Large intestine (tissue), 3 donors: ENCODE measurements around the gene EPHB3. TPM values are rescaled to one million over a fixed set of nuclear protein-coding genes. Genes with fewer than 3 reads are reported as not detected.

Source experiments
- DNase-seq, 2 donors: peaks; one replicate each; pipeline versions ENCODE4 v3.0.0 to v3.0.0-alpha.2; 2013
- H3K27ac ChIP-seq: one replicate; pipeline ENCODE4 v1.5.1; 2013; ENCODE audit warnings: low read length
- H3K27me3 ChIP-seq: 2 replicates; pipeline ENCODE4 v1.6.1; 2013; ENCODE audit warnings: low read length; ENCODE audit not compliant: control insufficient read depth, insufficient read depth
- H3K36me3 ChIP-seq: 2 replicates; pipeline ENCODE4 v1.6.1; 2013; ENCODE audit warnings: low read length; ENCODE audit not compliant: control insufficient read depth, insufficient read depth
- H3K4me1 ChIP-seq: one replicate; pipeline ENCODE4 v1.6.1; 2013; ENCODE audit warnings: low read length; ENCODE audit not compliant: control insufficient read depth, insufficient read depth
- H3K4me3 ChIP-seq: one replicate; pipeline ENCODE4 v1.5.1; 2013; ENCODE audit warnings: low read length
- H3K9me3 ChIP-seq: one replicate; pipeline ENCODE4 v1.6.1; 2013; ENCODE audit warnings: mild to moderate bottlenecking, low read depth, low read length, moderate library complexity; ENCODE audit not compliant: control insufficient read depth
- WGBS: methylation state at CpG from one replicate; pipeline ENCODE4 v1.1.5; 2013; ENCODE audit warnings: low lambda C conversion rate; ENCODE audit not compliant: insufficient coverage; 5-methylcytosine and 5-hydroxymethylcytosine counted together
- polyA plus RNA-seq: library from polyadenylated mRNA; unstranded; fragments of 120-200 nt; gene quantifications from one replicate; pipeline ENCODE4 v1.2.1, GENCODE V29; 2013

EPHB3 gene
- polyA plus RNA-seq, 1 donor: 9.3 TPM

DNA sequence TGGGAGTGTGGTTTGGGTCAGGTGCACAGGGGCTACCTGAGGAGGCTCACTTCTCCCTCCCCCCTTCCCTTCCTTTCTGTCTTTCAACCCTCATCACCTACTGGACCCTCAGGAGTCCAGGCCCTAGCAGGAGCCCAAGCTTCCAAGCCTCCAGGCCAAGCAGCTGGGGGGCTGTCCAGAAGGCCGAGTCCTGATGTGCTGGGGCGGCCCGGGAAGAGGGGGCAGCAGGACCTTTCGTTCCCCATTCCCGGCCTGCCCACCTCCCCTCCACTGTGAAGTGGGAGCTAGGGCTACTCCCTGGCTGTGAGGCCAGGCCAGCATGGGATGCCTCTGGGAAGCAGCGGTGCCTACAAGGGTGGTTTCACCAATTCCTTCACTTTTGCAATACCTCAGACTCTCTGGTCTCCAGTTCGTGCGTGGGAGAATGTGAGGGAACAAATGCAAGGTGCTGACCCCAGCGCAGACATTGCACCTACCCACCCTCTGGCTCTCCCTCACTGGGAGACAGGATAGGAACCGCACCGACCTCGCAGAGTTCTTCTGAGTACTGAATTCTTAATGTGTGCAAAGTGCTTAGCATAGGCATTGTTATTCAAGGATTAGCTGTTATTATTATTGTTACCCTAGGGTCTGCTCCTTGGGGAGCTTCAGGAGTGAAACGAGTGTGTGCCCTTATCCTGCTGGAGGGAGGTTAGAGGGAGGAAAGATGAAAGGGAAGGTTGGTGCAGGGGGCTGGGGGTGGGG, 2.5 kb downstream of the EPHB3 start:
- Histone ChIP-seq H3K9me3 (no peaks in the 10 kb centered on the region), H3K4me3 (peak overlapping the region; percentile 61), H3K36me3 (no peaks in the 10 kb centered on the region), H3K27me3 (peaks cover 4% of the 10 kb centered on the region), H3K4me1 (peaks cover 55% of the 10 kb centered on the region), H3K27ac (no peak overlapping the region)
- no peak for DNase-seq
- WGBS: no CpG with 5 or more reads among the region's 13 CpGs

DNA sequence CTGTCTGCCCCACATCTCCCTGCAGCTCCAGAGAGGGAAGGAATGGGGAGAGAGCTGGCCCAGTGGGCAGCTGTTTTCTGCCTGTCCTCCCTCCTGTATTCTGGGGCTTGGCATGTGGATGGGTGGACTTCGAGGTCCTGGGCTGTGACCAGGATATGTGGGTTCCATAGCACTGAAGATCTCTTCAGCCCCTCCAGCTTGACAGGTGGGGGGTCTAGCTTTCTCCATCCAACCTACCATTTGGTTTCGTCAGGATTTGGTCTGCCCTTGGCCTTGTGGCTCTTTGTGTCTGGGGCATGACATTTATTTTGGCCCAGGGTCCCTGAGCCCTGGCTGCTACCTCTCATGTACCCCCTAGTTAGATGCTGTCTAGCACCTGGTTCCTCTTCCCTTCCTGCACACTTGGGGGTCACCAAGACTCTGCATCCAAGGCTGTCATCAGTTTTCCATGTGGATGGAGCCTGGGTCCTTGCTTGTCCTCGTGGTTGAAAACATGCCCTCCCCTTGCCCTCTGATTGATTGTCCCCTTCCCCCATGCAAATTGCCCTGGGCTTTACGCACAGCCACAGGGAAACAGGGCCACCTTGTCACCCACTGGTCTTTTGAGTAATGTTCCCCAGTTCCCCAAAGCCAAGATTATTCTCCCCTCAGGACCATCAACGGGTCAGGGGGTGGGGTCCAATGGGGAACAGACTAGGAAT, 3.2 kb downstream of the EPHB3 start:
- no peaks in the 10 kb centered on the region for H3K36me3 ChIP-seq
- H3K4me3 ChIP-seq: no peak overlapping the region
- H3K4me1 ChIP-seq: peaks cover 55% of the 10 kb centered on the region
- no CpG with 5 or more reads among the region's 5 CpGs for WGBS
- peaks cover 6% of the 10 kb centered on the region for H3K27me3 ChIP-seq
- H3K27ac ChIP-seq: no peak overlapping the region
- DNase-seq: no peak
- H3K9me3 ChIP-seq: no peaks in the 10 kb centered on the region

DNA sequence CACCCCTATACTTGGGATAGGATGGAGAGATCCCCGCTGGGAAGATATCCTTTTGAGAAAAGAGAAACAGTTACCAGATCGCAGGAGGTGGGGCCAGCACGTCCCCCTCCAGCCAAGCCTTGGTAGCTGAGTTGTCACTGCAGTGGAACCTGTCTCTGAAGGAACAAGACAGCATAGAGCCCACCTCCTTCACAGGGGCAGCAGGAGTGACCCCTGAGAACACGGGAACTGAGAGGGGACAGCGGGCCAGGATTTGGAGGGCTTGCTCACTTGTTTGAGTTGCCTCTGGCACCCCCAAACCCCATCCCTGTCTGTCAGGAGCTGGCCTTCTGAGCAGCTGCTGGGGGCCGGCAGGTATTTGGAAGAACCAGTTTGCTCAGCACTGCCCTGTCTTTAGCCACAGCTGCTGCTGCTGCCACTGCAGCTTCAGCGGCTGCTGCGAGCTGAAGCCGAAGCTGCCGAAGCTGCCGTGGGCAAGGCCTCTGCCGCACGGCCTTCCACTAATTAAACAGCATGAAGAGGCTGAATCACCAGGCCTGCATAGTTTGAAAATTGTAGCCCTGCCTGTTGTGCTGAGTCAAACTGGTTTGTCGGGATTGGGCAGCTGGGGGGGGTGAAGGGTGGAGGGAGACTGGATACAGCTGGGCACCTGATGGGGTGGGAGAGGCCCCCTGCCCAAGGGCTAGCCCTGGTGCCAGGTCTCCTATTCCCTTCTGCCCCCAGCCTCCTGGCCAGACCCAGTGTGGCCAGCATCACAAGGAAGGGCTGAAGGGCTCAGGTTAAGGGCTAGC, 4.0 kb downstream of the EPHB3 start:
- DNase-seq: peak in 1 of 2 donors; percentile 63
- peaks cover 49% of the 10 kb centered on the region for H3K4me1 ChIP-seq
- 90% methylated on average over 2 of the region's 14 CpGs for WGBS
- H3K9me3 ChIP-seq: no peaks in the 10 kb centered on the region
- peaks cover 9% of the 10 kb centered on the region for H3K27me3 ChIP-seq
- no peaks in the 10 kb centered on the region for H3K36me3 ChIP-seq
- peak overlapping the region; percentile 1 for H3K27ac ChIP-seq
- no peak overlapping the region for H3K4me3 ChIP-seq

DNA sequence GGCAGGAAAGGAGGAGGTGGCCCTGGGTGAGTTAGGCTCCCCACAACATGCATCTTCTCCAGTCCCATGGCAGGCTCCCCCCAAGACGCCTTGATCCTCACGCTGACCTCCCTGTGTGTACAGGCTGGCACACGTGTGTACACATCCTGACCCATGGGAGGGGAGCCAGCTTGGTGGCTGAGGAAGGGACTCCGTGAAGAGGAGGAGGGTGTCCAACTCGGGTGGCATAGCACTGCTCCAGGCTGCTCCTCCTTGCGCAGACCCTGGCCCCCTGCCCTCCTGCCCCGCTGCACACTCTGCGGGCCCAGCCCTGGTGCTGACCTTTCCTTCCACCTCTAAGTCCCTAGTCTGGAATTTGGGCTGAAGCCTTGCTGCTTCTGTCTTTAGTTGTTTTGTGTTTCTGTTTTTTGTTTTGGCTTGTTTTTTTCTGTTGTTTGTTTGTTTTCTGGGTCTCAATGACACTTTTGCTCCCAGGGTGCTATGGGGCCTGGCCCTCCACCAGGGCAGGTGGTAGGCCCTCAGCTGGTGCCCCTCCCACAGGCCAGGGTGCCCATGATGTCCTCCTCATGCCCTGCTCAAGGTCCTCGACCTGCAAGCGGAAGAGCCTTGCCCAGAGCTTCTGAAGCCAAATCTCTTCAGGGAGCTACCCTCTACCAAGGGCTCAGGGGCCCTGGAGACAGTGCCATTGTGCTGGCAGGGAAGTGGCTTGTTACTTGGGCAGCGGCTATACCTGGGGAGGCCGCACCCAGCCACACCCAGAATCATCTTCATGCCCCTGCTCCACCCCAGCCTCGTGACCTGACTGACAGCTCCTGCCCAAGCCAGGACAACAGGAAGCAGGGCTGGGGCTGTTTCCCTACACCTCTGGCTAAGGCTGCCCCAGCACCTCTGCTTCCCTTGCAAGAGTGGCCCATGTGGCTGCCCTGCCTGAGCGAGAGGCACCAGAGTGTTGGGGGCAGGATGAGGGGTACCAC, 5.1 kb downstream of the EPHB3 start:
- Histone ChIP-seq H3K27ac (no peak overlapping the region), H3K36me3 (peaks cover 5% of the 10 kb centered on the region), H3K4me1 (peaks cover 43% of the 10 kb centered on the region), H3K9me3 (no peaks in the 10 kb centered on the region), H3K27me3 (peaks cover 9% of the 10 kb centered on the region), H3K4me3 (no peak overlapping the region)
- no peak for DNase-seq
- no CpG with 5 or more reads among the region's 14 CpGs for WGBS

DNA sequence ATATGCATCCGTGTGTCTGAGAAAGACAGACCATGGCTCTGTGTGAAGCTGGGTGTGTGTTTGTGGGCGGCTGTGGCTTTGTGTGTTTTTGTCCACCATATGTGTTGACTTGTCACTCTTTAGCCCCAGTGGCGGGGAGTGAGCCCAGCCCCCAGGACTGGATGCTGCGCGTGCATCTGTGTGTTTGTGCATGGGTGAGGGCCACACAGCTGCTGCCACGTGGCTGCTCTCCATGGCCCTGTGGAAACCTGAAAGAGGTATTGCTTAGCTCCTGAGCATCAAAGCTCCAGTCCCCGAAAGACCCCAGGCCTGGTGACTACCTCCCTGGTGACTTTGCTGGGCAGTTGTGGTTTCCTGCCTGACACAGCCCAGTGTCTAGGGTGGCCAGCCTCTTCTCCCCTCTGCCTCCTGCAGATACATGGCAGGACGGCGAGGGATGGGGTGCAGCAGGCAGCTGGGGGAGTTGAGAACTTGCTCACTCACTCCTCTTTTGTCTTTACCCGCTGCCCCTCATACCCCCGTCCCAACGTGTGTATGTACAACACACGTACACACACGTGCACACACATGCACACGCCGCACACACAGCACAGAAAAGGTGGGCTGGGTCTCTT, 6.5 kb downstream of the EPHB3 start:
- H3K4me1 ChIP-seq: peaks cover 43% of the 10 kb centered on the region
- whole genome bisulfite sequencing: no CpG with 5 or more reads among the region's 16 CpGs
- peaks cover 9% of the 10 kb centered on the region for H3K27me3 ChIP-seq
- peaks cover 18% of the 10 kb centered on the region for H3K36me3 ChIP-seq
- H3K4me3 ChIP-seq: peak overlapping the region; percentile 41
- H3K27ac ChIP-seq: peak overlapping the region; percentile 57
- DNase-seq: no peak
- no peaks in the 10 kb centered on the region for H3K9me3 ChIP-seq

DNA sequence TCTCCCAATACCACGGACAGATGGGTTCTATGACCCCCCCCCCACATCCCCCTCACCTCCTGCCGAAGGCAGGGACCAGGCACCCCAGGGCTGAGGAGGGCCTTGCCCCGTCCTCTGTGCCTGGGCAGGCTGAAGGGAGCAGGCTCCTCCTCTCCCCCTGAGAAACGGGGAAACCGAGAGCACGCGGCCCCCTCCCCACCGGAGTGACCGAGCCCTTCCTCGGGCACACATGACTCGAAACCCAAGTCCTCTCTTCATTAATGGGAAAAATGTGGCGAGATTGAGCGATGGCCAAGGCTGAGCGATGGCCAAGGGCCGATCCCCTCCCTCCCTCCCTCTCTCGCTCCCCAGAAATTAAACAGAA, 7.0 kb downstream of the EPHB3 start:
- Histone ChIP-seq H3K36me3 (peaks cover 21% of the 10 kb centered on the region), H3K27ac (peak overlapping the region; percentile 57), H3K27me3 (peaks cover 9% of the 10 kb centered on the region), H3K4me3 (peak overlapping the region; percentile 41), H3K9me3 (no peaks in the 10 kb centered on the region), H3K4me1 (peaks cover 43% of the 10 kb centered on the region)
- no CpG with 5 or more reads among the region's 16 CpGs for WGBS
- DNase-seq: no peak

DNA sequence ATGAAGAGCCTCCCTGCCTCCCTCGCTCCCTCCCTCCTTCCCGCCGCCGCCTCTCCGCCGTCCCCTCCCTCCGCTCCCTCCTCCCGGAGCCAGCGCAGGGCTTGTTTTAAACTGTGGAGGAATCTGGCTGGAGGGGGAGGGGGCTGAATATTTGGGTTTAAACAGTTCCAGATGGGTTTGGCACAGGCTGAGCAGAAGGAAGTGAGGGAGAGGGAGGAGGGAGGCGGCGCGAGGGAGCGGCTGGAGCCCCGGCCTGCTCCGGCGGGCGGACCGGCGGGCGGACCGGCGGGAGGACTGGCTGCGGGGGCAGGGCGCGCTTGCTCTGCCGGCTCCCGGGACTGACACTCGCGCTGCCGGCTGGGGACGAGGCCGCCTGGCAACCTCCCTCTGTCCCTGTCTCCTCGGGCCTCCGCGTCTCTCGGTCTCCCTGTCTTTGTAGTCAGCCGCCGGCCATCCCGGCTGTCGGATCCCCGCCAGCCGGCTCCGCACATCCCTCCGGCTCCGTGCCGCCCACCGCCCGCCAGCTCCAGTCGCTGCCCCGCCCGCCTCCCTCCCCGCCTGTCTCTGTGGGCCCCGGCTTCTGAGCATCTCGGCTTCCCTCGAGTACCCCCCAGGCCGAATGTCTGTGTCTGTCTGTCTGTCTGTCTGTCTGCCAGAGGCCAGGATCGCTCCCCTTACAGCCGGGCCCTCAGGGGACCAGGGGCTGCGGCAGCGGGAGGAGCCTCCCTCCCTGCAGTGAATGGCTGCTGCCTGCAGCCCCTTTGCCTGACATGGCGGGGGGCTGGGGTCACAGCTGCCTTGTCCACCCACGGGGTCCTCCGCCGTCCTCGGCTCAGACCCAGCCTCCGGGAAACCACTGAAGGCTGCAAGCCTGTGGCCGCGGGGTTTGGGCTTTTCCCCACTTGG, 7.6 kb downstream of the EPHB3 start:
- Histone ChIP-seq H3K27me3 (peaks cover 9% of the 10 kb centered on the region), H3K9me3 (no peaks in the 10 kb centered on the region), H3K4me3 (peak overlapping the region; percentile 41), H3K27ac (peak overlapping the region; percentile 53), H3K4me1 (peaks cover 44% of the 10 kb centered on the region), H3K36me3 (peaks cover 25% of the 10 kb centered on the region)
- WGBS: no CpG with 5 or more reads among the region's 68 CpGs
- DNase-seq: peak; percentile 83 to 88

DNA sequence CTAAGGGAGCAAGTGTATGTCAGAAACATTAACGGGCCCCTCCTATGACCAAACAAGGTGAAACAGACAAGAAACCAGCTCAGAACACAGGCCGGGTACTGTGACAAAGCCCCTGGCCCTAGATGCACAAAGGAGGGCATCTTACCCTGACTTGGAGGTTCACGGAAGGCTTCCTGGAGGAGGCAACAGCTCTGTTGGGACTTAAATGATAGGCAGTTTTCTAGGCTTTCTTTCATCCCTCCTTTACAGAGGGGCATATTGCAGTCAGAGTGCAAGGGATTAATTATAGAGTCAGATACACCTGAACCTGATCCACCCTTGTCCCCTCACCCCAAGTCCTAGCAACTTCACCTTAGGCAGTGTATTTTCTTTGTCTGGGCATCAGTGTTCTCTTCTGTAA, 8.4 kb downstream of the EPHB3 start:
- no peak for DNase-seq
- WGBS: no CpG with 5 or more reads among the region's 3 CpGs
- Histone ChIP-seq H3K36me3 (peaks cover 29% of the 10 kb centered on the region), H3K27me3 (peaks cover 9% of the 10 kb centered on the region), H3K9me3 (no peaks in the 10 kb centered on the region), H3K27ac (no peak overlapping the region), H3K4me1 (peaks cover 48% of the 10 kb centered on the region), H3K4me3 (no peak overlapping the region)

DNA sequence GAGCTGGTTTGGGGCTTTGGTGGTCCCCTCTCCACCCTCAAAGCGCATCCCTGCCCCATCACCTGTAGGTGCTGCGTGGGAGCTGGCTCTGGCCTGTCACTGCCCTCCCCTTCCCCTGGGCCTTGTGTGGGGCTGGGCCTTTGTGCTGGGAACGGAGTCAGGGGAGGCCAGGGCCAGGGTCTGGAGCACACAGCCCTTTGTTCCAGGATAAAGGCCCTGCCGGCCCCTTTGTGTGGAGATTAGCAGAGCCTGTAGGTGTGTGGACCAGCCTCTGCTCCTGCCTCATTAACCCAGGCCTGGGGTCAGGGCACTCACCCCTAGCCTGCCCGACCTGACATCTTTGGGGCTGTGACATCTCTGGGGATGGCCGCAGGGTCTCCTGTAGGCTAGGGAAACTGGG, 8.9 kb downstream of the EPHB3 start:
- H3K9me3 ChIP-seq: no peaks in the 10 kb centered on the region
- H3K4me1 ChIP-seq: peaks cover 47% of the 10 kb centered on the region
- H3K27me3 ChIP-seq: peaks cover 9% of the 10 kb centered on the region
- H3K36me3 ChIP-seq: peaks cover 31% of the 10 kb centered on the region
- WGBS: no CpG with 5 or more reads among the region's 6 CpGs
- H3K4me3 ChIP-seq: no peak overlapping the region
- H3K27ac ChIP-seq: no peak overlapping the region
- no peak for DNase-seq
